K562 (cell line): Measurements from ENCODE around the gene DCLK1. TPM values are rescaled to one million over a fixed set of nuclear protein-coding genes. Genes with fewer than 3 reads are reported as not detected.

Source experiments
- CREB1 ChIP-seq, 2 experiments: sonication (generic) in 1 of 2; formaldehyde crosslinking in 1 of 2; IDR thresholded peaks; 2 replicates each; pipeline versions ENCODE4 v1.6.1 to v1.8.0; 2012 to 2022; ENCODE audit warnings: inconsistent platforms in 1 of 2, mild to moderate bottlenecking in 1 of 2, missing genetic modification reagents in 1 of 2, moderate library complexity in 1 of 2
- DMBX1 ChIP-seq: fragments of 250-450 bp; sonication (Bioruptor Pico); IDR thresholded peaks from 2 replicates; pipeline ENCODE4 v1.8.0; 2022; ENCODE audit warnings: inconsistent platforms, mild to moderate bottlenecking, moderate library complexity, borderline replicate concordance
- NONO ChIP-seq, 2 experiments: fragments of 200-400 bp in 1 of 2; fragments of 450-650 bp in 1 of 2; formaldehyde crosslinking in 1 of 2; IDR thresholded peaks; 2 replicates each; pipeline ENCODE4 v1.6.1; 2017; ENCODE audit warnings: low read depth in 2 of 2, mild to moderate bottlenecking in 2 of 2, moderate library complexity in 2 of 2, low read length in 1 of 2
- POLR2AphosphoS5 ChIP-seq: IDR thresholded peaks from 2 replicates; pipeline ENCODE4 v1.6.1; 2011; ENCODE audit warnings: mild to moderate bottlenecking, low read depth, low read length, moderate library complexity; ENCODE audit not compliant: control insufficient read depth, insufficient read depth
- RHOXF2B ChIP-seq: fragments of 250-450 bp; sonication (Bioruptor Pico); conservative IDR thresholded peaks from 2 replicates; pipeline ENCODE4 v1.5.1; 2021
- RUNX1 ChIP-seq: sonication (generic); IDR thresholded peaks from 2 replicates; pipeline ENCODE4 v1.6.1; 2016; ENCODE audit warnings: antibody characterized with exemption, low read depth
- ZNF134 ChIP-seq: fragments of 250-450 bp; sonication (Bioruptor Pico); conservative IDR thresholded peaks from 2 replicates; pipeline ENCODE4 v1.4.0; 2020
- ZNF347 ChIP-seq: fragments of 450-650 bp; formaldehyde crosslinking; IDR thresholded peaks from 2 replicates; pipeline ENCODE4 v1.4.0; 2020; ENCODE audit warnings: low read depth, mild to moderate bottlenecking, moderate library complexity
- ZNF408 ChIP-seq: fragments of 250-450 bp; sonication (Bioruptor Pico); IDR thresholded peaks from 2 replicates; pipeline ENCODE4 v1.4.0; 2020; ENCODE audit warnings: low read depth, mild to moderate bottlenecking, moderate library complexity
- ZNF561 ChIP-seq: fragments of 450-650 bp; formaldehyde crosslinking; conservative IDR thresholded peaks from 2 replicates; pipeline ENCODE4 v1.4.0; 2020; ENCODE audit warnings: mild to moderate bottlenecking, moderate library complexity
- ZSCAN29 ChIP-seq: fragments of 450-650 bp; IDR thresholded peaks from 2 replicates; pipeline ENCODE4 v1.6.1; 2017
- polyA plus RNA-seq, 8 experiments: library from polyadenylated mRNA; depleted of rRNA in 4 of 8; stranded (reverse) in 5 of 8; unstranded in 3 of 8; fragments of >200 nt; fragmentation: Nextera tagmentation in 2 of 8; fragmentation: Illumina TruSeq in 1 of 8; extraction: Ambion mirVana in 2 of 8; extraction: Trizol in 1 of 8; gene quantifications; 2 replicates each; pipeline versions ENCODE4 v1.2.1 to v1.2.3, GENCODE V29; 2011 to 2014; ENCODE audit warnings: inconsistent platforms in 1 of 8, missing spikeins in 1 of 8
- total RNA-seq, 7 experiments: library from RNA; depleted of rRNA in 6 of 7; stranded (reverse); fragments of >200 nt in 6 of 7; fragmentation: Illumina TruSeq in 2 of 7; extraction: Trizol in 2 of 7; gene quantifications; 2 replicates each; pipeline versions ENCODE4 v1.2.1 to v1.2.3, GENCODE V29; 2011 to 2021; ENCODE audit warnings: low replicate concordance in 1 of 7
- TF ChIP-seq, protein P1 (sequence below): fragments of 250-450 bp; sonication (Bioruptor Pico); IDR thresholded peaks from 2 replicates; pipeline ENCODE4 v1.4.0; 2020; ENCODE audit warnings: mild to moderate bottlenecking, moderate library complexity, borderline replicate concordance
- TF ChIP-seq, protein P2 (sequence below): fragments of 450-650 bp; formaldehyde crosslinking; IDR thresholded peaks from 2 replicates; pipeline ENCODE4 v1.4.0; 2022; ENCODE audit warnings: mild to moderate bottlenecking, moderate library complexity

Gene DCLK1
- total and polyA plus RNA-seq, 9 of the 15 experiments (the other 6 are each of a cell fraction or from before 2014, with no cell fraction given): 0.07 TPM; not detected in 8

DNA sequence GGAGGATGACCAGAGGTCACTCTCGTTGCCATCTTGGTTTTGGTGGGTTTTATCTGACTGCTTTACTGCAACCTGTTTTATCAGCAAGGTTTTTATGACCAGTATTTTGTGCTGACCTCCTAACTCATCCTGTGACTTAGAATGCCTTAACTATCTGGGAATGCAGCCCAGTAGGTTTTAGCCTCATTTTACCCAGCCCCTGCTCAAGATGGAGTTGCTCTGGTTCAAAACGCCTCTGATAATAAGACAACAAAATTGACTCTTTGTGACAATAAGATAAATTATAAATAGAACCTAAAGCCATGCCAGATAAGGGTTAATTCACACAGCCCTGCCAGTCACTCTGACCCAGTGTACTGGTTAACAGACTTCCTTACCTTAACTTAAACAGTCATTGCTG, 387.0 kb downstream of the DCLK1 start (continued):
- TF ChIP-seq CREB1 (IDR thresholded peaks at IDR 0.05) (no peak), CREB1 (CRISPR knock-in tag; IDR thresholded peaks at IDR 0.05) (no peak), POLR2AphosphoS5 (no peak), ZNF134 (peak; percentile 78), ZNF347 (peak; percentile 89), RUNX1 (no peak), ZNF561 (CRISPR knock-in tag) (no peak), RHOXF2B (CRISPR knock-in tag) (no peak), NONO (IDR thresholded peaks at IDR 0.05; ENCODE audit: low read depth in 2 of 2, low read length in 1 of 2) (no peak), ZSCAN29 (no peak), ZNF408 (no peak), DMBX1 (peak; percentile 46; the same call in 1 of the 2 replicates)
- TF ChIP-seq, protein P1, sequence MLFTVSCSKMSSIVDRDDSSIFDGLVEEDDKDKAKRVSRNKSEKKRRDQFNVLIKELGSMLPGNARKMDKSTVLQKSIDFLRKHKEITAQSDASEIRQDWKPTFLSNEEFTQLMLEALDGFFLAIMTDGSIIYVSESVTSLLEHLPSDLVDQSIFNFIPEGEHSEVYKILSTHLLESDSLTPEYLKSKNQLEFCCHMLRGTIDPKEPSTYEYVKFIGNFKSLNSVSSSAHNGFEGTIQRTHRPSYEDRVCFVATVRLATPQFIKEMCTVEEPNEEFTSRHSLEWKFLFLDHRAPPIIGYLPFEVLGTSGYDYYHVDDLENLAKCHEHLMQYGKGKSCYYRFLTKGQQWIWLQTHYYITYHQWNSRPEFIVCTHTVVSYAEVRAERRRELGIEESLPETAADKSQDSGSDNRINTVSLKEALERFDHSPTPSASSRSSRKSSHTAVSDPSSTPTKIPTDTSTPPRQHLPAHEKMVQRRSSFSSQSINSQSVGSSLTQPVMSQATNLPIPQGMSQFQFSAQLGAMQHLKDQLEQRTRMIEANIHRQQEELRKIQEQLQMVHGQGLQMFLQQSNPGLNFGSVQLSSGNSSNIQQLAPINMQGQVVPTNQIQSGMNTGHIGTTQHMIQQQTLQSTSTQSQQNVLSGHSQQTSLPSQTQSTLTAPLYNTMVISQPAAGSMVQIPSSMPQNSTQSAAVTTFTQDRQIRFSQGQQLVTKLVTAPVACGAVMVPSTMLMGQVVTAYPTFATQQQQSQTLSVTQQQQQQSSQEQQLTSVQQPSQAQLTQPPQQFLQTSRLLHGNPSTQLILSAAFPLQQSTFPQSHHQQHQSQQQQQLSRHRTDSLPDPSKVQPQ (CRISPR knock-in tag): 0 out of 2 replicates have a peak, but pooled peaks have one; percentile 54
- TF ChIP-seq, protein P2, sequence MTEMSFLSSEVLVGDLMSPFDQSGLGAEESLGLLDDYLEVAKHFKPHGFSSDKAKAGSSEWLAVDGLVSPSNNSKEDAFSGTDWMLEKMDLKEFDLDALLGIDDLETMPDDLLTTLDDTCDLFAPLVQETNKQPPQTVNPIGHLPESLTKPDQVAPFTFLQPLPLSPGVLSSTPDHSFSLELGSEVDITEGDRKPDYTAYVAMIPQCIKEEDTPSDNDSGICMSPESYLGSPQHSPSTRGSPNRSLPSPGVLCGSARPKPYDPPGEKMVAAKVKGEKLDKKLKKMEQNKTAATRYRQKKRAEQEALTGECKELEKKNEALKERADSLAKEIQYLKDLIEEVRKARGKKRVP (CRISPR knock-in tag): peak; percentile 88
